ENCODE data around the gene TRMT11. TPM values are rescaled to one million over a fixed set of nuclear protein-coding genes. Genes with fewer than 3 reads are reported as not detected.

TRMT11 gene
- total and polyA plus RNA-seq, 10 of the 15 experiments (the other 5 are each of a cell fraction or from before 2014, with no cell fraction given): 34.0 to 81.1 (median 43.7) TPM

DNA sequence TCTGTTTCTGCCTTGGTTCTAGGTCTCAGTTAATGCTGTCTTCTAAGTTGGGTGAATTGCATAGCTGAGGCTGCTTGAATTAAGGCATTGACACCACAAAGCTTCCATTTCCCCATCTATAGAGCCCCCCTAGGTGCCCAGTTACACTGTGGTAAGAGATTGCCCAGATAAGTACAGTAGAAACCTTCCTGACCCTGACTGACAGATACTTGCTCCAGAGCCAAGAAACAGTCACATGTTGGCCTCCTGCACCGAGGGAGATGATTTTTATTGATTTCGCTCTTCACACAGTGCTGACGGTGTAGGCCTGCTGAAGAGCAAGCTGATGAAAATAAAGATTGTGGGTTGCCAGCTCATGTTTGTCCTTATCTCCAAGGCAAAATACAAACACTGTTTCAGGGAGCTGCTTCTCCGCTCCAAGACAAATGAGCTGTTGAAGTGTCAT lies 67.9 kb downstream of the TRMT11 start (continued):
- TF ChIP-seq, protein P1, sequence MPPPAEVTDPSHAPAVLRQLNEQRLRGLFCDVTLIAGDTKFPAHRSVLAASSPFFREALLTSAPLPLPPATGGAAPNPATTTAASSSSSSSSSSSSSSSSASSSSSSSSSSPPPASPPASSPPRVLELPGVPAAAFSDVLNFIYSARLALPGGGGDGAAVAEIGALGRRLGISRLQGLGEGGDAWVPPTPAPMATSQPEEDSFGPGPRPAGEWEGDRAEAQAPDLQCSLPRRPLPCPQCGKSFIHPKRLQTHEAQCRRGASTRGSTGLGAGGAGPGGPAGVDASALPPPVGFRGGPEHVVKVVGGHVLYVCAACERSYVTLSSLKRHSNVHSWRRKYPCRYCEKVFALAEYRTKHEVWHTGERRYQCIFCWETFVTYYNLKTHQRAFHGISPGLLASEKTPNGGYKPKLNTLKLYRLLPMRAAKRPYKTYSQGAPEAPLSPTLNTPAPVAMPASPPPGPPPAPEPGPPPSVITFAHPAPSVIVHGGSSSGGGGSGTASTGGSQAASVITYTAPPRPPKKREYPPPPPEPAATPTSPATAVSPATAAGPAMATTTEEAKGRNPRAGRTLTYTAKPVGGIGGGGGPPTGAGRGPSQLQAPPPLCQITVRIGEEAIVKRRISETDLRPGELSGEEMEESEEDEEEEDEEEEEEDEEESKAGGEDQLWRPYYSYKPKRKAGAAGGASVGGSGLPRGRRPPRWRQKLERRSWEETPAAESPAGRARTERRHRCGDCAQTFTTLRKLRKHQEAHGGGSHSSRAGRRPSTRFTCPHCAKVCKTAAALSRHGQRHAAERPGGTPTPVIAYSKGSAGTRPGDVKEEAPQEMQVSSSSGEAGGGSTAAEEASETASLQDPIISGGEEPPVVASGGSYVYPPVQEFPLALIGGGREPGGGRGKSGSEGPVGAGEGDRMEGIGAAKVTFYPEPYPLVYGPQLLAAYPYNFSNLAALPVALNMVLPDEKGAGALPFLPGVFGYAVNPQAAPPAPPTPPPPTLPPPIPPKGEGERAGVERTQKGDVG (CRISPR knock-in tag; IDR thresholded peaks at IDR 0.05): no peak
- TF ChIP-seq, protein P2, sequence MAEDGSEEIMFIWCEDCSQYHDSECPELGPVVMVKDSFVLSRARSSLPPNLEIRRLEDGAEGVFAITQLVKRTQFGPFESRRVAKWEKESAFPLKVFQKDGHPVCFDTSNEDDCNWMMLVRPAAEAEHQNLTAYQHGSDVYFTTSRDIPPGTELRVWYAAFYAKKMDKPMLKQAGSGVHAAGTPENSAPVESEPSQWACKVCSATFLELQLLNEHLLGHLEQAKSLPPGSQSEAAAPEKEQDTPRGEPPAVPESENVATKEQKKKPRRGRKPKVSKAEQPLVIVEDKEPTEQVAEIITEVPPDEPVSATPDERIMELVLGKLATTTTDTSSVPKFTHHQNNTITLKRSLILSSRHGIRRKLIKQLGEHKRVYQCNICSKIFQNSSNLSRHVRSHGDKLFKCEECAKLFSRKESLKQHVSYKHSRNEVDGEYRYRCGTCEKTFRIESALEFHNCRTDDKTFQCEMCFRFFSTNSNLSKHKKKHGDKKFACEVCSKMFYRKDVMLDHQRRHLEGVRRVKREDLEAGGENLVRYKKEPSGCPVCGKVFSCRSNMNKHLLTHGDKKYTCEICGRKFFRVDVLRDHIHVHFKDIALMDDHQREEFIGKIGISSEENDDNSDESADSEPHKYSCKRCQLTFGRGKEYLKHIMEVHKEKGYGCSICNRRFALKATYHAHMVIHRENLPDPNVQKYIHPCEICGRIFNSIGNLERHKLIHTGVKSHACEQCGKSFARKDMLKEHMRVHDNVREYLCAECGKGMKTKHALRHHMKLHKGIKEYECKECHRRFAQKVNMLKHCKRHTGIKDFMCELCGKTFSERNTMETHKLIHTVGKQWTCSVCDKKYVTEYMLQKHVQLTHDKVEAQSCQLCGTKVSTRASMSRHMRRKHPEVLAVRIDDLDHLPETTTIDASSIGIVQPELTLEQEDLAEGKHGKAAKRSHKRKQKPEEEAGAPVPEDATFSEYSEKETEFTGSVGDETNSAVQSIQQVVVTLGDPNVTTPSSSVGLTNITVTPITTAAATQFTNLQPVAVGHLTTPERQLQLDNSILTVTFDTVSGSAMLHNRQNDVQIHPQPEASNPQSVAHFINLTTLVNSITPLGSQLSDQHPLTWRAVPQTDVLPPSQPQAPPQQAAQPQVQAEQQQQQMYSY (CRISPR knock-in tag; IDR thresholded peaks at IDR 0.05): no peak
- TF ChIP-seq, protein P3, sequence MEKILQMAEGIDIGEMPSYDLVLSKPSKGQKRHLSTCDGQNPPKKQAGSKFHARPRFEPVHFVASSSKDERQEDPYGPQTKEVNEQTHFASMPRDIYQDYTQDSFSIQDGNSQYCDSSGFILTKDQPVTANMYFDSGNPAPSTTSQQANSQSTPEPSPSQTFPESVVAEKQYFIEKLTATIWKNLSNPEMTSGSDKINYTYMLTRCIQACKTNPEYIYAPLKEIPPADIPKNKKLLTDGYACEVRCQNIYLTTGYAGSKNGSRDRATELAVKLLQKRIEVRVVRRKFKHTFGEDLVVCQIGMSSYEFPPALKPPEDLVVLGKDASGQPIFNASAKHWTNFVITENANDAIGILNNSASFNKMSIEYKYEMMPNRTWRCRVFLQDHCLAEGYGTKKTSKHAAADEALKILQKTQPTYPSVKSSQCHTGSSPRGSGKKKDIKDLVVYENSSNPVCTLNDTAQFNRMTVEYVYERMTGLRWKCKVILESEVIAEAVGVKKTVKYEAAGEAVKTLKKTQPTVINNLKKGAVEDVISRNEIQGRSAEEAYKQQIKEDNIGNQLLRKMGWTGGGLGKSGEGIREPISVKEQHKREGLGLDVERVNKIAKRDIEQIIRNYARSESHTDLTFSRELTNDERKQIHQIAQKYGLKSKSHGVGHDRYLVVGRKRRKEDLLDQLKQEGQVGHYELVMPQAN (conservative IDR thresholded peaks at IDR 0.05): no peak
